ENCODE data around the gene DPEP2.
A peak's percentile ranks its signal among the peaks of the same experiment; 100 is the strongest.
"Not testable (repeated sequence)": the region's sequence is repeated elsewhere in the genome, so short reads cannot be mapped to it uniquely, and the experiment has no call there.

Gene DPEP2

DNA sequence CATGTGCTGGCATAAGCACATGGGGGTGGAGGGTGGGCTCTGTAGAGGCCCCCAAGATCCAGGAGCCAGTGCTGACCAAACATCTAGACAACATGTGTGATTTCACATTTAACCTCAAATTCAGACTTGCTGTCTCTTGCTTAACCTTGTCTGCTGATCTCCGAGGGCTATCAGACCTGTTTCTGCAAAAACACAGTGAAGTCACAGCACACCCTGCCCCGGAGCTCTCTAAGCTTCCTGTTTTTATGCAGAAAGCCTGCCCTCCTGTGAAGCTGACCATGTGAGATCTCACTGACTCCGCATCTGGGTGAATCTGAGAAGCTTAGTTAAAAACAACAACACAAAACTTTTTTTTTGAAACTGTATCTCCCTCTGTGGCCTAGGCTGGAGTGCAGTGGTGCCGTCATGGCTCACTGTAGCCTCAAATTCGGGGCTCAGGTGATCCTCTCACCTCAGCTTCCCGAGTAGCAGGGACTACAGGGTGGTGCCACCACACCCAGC is 6.6 kb upstream of the DPEP2 start:
- DNase-seq (ENCODE audit: low read depth in 2 of 2): no peak

DNA sequence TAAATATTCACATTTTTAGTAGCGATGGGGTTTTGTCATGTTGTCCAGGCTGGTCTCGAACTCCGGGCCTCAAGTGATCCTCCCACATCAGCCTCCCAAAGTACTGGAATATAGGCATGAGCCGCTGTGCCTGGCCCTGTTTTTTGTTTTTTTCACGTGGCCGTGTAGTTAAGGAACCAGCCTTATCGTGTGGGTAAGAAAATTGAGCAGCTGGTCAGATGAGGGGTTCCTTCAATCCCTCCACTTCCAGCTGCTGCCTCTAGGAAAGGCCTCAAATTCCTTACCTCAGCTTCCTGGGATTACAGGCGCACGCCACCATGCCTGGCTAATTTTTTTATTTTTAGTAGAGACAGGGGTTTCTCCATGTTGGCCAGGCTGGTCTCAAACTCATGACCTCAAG is 5.9 kb upstream of the DPEP2 start:
- DNase-seq (ENCODE audit: low read depth in 2 of 2): no peak

DNA sequence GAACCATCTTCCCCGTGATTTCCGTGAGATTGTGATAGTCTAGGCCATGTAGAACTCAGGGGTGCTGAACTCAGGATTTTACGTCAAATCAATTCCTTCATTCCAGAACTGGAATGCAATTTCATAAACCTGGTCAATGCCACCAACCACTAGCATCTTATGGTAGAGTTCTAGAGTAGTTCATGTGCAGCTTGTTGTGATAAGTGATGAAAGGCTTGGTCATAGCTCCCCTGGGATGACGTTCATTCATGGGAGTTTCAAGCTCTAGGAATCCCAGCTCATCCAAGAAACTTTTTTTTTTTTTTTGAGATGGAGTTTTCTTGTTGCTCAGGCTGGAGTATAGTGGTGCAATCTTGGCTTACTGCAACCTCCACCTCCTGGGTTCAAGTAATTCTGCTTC is 3.7 kb upstream of the DPEP2 start:
- DNase-seq (ENCODE audit: low read depth in 2 of 2): no peak

DNA sequence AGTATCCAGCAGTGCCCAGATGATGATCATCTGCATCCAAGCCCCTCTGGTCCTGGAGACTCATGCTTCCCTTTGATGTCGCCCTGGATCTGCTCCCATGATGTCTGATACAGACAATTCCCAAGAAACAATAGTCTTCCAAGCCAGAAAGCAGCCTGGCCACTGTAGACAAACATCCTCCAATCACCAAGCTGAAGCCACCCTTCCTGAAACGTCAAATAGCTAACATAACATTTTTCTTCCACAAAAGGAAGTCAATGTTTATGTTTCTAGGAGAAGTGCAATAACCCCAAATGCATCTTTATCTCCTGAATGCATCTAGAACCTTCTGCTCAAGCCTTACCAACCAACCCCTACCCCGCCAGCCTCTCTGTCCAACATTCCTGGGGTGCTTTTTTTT is 1.2 kb upstream of the DPEP2 start:
- no peak for DNase-seq (ENCODE audit: low read depth in 2 of 2)

DNA sequence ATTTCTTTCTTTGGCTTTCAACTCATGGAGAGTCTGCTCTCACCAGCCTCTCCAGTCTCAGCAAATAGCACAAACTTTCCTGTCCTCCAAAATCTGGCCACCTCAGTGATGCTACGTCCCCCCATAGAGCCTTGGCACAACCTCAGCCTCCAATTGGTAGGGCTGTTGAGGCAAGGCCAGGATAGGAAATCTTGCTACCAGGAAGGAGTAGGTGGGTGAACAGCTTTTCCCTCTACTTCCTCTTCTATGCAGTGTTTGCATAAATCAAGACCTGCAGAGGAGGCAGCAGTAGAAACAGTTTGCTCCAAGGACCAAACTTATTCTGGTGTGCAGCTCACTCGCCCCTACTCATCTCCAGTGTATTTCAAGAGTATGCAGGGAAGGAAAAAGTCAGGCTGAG is 701 bp upstream of the DPEP2 start:
- no peak for DNase-seq (ENCODE audit: low read depth in 2 of 2)

DNA sequence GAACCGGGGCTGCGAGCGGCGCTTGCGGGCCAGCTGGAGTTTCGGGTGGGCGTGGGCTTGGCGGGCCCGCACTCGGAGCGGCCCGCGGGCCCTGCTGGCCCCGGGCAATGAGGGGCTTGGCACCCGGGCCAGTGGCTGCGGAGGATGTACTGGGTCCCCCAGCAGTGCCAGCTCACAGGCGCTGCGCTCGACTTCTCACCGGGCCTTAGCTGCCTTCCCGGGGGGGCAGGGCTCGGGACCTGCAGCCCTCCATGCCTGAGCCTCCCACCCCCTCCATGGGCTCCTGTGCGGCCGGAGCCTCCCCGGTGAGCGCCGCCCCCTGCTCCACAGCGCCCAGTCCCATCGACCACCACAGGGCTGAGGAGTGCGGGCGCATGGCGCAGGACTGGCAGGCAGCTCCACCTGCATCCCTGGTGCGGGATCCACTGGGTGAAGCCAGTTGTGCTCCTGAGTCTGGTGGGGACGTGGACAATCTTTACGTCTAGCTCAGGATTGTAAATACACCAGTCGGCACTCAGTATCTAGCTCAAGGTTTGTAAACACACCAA is 979 bp downstream of the DPEP2 start:
- not testable (repeated sequence) for DNase-seq (ENCODE audit: low read depth in 2 of 2)

DNA sequence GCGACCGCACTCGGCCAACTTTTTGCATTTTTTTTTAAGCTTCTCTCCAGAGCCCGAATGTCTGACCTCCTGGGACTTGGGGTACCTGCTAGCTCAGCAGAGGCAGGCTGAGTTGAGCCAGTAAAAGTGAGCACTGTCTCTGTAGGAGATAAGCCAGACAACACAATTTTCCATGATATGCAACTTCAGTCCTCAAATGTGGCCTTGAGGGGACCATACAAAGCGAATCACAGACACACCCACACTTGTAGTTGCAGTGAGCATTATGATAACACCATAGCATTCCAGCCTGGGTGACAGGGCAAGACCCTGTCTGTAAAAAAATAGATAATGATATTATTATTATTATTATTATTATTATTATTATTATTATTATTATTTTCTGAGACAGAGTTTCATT is 2.6 kb downstream of the DPEP2 start:
- no peak for DNase-seq (ENCODE audit: low read depth in 2 of 2)

DNA sequence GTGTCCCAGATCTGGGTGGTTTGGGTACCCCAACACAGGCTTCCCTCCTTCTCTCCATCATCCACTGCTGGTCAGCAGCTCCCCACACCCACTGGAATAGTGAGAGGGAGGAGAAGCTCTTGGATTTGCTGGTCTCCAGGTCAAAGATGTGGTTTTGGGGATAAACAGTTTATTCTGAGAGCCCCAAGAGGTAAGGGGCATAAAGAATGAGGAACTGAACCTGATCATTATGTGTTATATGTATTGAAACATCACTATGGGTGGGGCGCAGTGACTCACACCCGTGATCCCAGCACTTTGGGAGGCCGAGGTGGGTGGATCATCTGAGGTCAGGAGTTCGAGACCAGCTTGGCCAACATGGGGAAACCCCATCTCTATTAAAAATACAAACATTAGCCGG is 3.9 kb downstream of the DPEP2 start:
- no peak for DNase-seq (ENCODE audit: low read depth in 2 of 2)

DNA sequence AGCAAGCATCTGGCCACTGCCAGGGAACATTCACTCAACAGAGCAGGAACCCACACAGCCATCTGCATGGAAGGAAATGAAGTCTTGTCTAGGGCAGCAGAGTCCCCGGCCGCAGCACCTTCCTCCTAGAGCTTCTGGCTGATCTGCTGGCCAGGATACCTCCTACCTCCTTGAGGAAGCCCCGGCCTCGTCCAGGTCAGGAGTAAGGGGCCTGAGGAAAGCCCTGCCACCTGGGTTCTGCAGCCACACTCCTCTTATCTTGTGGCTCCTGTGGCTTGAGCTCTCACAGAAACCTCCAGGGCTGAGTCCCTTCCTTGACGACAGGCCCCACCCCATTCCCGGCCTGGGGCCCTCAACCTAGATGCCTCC is 5.3 kb downstream of the DPEP2 start:
- not testable (repeated sequence) for DNase-seq (ENCODE audit: low read depth in 2 of 2)

DNA sequence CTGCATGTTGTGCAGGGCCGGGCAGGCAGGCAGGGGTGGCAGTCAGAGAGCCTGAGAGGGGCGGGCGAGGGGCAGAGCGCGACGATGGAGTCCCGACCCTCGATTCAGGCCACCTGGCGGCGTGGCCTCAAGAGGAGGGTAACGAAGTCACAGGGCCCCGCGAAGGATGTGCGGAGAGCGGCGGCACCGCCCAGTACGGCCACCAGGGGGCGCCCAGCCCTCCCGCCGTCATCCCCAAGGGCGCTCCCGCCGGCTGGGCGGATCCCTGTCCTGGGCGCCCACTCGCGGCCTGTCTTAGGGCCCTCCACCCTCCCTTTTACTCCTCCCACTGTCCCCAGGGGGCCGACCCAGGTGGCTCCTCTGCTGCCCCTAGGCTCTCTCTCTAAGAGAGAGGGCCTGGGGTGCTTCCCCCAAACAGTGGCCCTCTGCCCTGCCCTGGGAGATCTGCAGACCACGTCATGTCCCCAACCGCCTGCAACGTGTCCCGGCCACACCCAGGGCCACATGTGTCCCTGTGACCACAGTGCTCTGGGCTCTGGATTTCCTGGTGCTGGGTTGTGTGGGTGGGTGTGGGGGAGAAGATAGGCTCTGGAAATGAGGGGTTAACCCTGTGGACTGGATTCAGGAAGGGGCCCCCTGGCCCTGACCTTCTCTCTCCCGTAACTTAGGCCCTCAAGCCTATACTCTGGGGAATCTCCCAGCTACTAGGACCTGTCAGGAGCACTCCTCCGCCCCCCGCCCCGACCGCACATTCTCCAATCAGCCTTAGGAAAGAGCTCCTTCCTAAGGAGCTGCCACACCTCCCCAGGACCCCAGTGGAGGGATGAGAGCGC is 5.9 kb downstream of the DPEP2 start:
- peak; percentile 54 to 56 for DNase-seq (ENCODE audit: low read depth in 2 of 2)

DNA sequence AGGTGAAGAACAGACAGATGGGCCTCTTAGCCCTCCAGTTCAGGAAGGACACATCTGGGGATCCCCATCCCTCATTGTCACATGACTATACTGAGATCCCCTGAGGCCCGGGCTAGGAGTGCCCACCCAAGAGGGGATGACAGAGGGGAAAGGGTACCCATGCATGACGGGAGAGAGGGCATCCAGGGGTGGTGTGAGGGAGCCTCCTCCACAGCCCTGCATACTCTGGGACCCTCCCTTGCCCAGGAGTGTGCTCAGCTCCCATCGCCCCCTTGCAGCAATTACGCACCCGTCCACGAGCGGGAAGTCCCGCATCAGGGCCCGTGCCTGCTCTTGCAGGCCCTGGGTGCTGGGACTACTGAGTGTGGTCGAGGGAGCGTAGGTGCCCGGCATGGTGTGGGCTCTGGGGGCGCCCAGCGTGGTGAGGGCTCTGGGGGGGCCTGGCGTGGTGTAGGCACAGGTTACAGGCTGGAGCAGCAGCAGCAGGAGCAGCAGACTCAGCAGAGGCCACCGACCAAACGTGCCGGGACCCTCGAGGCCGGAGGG is 6.5 kb downstream of the DPEP2 start:
- no peak for DNase-seq (ENCODE audit: low read depth in 2 of 2)

DNA sequence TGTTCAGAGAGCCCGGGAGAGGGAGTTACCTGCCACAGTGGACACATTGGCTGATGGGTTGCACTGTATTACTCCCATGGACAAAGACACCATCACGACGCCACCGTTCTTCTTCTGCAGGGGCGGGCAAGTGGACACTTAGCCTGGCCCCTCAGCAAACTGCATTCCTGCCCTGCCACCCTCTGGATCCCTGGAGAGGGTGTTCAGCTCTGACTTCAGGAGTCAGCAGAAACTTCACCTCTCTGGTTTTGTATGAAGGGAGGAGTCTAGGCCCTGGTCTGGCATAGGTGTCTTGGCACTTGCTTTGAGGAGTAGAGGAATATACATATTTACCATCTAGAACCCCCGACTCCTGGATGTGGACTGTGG is 9.3 kb downstream of the DPEP2 start:
- no peak for DNase-seq (ENCODE audit: low read depth in 2 of 2)

DNA sequence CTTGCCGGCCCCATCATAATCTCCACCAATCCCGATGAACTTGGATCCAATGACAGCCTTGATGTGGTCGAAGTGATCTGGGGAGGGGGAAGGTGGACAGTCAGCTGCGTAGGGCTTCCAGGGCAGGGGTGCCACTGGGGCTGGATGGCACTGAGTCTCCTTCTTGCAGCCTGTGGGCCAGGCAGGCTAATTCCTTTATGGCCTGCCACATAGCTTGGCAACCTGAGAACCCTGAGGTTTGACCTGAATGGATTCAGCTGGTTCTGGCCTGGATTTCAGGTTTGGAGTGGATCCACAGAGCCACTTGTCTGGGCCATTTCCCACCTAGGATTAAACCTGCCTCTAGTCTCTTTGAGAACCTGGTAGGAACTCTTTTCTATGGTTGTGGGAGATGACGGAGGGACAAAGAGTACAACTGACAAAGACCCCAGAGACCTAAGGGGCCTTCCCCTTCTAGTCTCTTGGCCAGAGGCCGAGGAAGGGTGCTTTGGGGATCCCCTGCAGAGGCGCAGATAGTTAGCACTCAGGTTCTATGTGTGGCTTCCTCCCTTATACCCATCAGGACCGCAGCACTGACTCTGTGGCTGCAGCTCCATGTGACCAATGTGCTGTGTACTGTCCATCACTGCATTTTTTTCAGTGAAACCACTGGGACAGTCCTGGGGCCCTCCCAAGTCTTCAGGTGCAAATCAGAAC is 9.8 kb downstream of the DPEP2 start:
- DNase-seq (ENCODE audit: low read depth in 2 of 2): no peak

DNA sequence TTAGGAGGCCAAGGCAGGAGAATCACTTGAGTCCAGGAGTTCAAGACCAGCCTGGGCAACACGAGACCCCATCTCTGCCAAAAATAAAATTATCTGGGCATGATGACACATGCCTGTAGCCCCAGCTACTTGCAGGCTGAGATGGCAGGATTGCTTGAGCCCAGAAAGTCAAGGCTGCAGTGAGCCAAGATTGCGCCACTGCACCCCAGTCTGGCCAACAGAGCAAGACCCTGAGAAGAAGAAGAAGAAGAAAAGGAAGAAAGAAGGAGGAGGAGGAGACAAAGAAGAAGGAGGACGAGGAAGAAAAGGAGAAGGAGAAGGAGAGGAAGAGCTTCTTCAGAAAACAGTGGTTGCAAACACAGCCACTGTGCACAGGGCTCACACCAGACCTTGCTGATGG is 10.6 kb downstream of the DPEP2 start:
- DNase-seq (ENCODE audit: low read depth in 2 of 2): no peak

DNA sequence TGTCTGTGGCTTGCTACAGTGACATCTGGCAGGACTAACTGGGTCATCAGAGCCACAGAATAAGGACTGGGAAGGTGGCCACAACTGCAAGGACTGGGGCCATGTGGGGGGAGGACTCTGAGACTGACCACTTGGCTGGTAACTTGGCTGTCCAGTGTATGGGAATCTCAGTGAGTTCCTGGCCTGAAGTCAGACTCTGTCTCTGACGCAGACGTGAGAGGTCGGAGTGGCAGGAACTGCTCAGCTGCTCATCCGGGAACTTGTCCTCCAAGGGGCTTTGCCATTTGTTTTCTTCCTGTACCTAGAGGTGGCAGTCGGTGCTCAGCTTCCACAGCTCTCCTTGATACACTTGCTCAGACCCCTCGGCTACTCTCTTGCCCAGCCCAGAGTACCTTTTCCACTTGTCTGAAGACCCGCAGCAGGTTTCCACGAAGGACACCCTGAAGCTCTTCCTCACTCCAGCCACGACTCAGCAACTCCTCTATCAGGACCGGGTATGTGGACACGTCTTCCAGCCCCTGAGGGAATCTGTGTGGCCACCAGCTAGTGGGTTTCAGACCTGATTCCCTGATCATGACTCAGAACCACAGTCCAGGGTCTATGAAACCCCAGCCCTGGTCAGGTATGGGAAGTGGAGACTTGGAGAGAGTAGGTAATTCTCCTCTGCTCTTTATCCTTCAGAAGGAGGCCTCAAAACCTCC is 11.7 kb downstream of the DPEP2 start:
- DNase-seq (ENCODE audit: low read depth in 2 of 2): no peak

DNA sequence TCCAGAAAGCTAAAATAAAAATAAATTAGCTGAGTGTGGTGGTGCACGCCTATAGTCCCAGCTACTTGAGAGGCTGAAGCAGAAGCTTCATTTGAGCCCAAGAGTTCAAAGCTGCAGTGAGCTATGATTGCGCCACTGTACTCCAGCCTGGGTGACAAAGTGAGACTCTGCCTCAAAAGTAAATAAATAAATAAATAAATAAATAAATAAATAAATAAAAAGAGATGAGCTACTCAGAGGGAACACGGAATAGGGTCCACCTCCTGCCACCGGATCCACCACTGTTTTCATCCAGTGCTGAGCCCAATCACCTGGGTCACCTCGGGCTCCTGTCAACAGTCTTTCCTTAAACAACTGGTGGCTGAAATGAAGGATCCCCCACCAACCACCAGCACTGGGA is 12.3 kb downstream of the DPEP2 start:
- no peak for DNase-seq (ENCODE audit: low read depth in 2 of 2)

DNA sequence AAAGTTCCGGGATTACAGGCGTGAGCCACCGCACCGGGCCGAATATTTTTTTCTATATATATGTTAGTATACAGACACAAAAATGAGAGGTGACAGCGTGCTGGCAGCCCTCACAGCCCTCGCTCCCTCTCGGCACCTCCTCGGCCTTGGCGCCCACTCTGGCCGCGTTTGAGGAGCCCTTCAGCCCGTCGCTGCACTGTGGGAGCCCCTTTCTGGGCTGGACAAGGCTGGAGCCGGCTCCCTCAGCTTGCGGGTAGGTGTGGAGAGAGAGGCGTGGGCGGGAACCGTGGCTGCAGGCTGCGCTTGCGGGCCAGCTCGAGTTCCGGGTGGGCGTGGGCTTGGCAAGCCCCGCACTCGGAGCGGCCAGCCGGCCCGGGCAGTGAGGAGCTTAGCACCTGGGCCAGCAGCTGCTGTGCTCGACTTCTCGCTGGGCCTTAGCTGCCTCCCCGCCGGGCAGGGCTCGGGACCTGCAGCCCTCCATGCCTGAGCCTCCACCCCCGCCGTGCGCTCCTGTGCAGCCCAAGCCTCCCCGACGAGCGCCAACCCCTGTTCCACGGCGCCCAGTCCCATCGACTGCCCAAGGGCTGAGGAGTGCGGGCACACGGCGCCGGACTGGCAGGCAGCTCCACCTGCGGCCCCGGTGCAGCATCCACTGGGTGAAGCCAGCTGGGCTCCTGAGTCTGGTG is 17.1 kb downstream of the DPEP2 start:
- no peak for DNase-seq (ENCODE audit: low read depth in 2 of 2)

DNA sequence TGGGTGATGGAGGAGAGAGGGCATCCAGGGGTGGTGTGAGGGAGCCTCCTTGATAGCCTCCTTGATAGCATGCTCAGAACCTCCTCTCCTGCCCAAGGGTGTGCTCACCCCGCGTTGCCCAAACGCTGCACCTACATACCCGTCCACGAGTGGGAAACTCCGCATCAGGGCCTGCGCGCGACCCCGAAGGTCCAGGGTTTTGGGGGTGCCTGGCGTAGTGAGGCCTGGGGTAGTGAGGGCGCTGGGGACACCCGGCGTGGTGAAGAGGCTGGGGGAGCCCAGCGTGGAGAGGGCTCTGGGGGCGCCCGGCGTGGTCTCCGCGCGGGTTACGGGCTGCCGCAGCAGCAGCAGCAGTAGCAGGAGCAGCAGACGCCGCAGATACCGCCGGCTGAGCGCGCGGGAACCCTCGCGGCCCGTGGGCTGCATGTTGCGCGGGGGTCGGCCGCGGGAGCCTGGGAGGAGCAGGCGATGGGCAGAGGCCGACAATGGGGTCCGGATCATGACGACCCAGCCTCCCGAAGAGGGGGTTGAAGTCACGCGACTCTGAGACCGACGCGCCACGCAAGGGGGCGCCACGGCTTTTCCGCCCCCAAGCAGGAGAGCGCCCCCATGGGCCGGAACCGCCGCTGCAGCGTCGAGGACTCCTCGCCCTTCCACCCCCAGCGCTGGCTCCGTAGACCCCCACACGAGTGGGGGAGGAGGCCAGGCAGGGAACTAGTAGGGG is 19.2 kb downstream of the DPEP2 start, which contains the start of gene DPEP3:
Gene DPEP3 (minus strand): TSS at position 545 of the 724 bp plus-strand sequence. CDS start 119 bp downstream, at position 426.
- no peak for DNase-seq (ENCODE audit: low read depth in 2 of 2)

DNA sequence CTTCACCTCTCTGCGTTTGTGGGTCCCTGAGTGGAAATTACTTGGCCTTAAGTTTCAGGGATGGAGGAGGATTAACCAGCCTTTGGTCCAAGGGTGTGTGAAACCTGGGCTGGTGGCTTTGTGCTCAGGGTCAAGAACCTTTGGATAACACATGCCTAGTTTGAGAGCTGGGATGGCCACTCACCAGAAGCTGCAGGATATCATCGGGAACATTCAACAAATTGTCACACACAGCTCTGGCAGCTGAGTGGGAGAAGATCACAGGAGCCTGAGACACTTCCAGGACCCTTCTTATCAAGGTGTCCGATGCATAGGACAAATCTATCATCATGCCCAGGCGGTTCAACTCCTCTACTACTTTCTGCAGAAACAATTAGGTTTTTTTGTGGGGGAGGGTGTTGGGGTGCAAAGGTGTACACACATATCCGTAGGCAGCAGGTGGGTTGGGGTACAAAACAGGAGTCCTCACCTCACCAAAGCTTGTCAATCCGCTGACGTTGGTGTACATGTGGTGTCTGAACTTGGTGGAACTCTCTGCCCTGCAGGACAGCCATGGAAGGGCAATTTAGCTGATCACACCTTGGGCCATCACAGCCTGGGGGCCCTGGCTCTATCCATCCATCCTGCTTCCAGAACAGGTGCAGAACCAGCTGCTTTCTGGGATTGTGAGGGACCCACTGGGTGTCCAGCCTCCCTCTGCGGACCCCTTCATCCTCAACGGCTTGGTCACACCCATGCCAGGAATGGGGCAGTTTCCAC is 21.6 kb downstream of the DPEP2 start:
- DNase-seq (ENCODE audit: low read depth in 2 of 2): no peak

DNA sequence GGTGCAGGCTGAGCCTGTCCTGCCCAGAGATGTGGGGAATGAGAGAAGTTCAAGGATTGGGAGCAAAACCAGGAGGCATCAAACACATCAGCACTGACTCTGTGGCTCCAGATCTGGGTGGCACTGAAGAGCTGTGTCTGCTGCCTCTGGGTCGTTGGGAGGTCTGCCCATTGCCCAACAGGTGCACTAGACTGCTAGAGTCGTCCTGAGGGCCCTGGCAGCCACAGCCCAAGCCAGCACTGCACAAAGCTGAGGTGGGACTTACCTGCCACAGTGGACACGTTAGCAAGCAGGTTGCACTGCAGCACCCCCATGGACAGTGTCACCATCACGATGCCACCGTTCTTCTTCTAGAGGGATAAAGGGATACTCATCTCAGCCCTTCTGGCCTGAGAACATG is 22.3 kb downstream of the DPEP2 start:
- DNase-seq (ENCODE audit: low read depth in 2 of 2): no peak
